Hematopoietic multipotent progenitor cell treated with erythropoietin and hydrocortisone succinate and interleukin-3 and kit ligand, for 17 days (in vitro differentiated cells): Measurements from ENCODE around the gene VSIG8.

Experiments used
- DNase-seq: peaks from one replicate; pipeline ENCODE4 v3.0.0-alpha.2; 2015; ENCODE audit warnings: low spot score

Gene VSIG8

GRCh38 chr1:159856576-159856975 lies 5.9 kb downstream of the VSIG8 start:
- no peak for DNase-seq

- DNase-seq = no peak
Observed at GRCh38 chr1:159855709-159856108, 6.7 kb downstream of the VSIG8 start.

- no peak for DNase-seq
Observed at GRCh38 chr1:159854693-159855192, 7.7 kb downstream of the VSIG8 start.

GRCh38 chr1:159854116-159854692 lies 8.3 kb downstream of the VSIG8 start:
- DNase-seq = no peak

GRCh38 chr1:159853417-159854115 lies 8.9 kb downstream of the VSIG8 start:
- no peak for DNase-seq

GRCh38 chr1:159851407-159851806 lies 11.1 kb downstream of the VSIG8 start:
- no peak for DNase-seq

- no peak for DNase-seq
Observed at GRCh38 chr1:159849626-159850366, 12.7 kb downstream of the VSIG8 start.

- no peak for DNase-seq
Observed at GRCh38 chr1:159848326-159848725, 14.1 kb downstream of the VSIG8 start.

- no peak for DNase-seq
Observed at GRCh38 chr1:159847231-159847630, 15.2 kb downstream of the VSIG8 start.

- no peak for DNase-seq
Observed at GRCh38 chr1:159845751-159846629, 16.5 kb downstream of the VSIG8 start.

- no peak for DNase-seq
Observed at GRCh38 chr1:159843459-159843858, 19.0 kb downstream of the VSIG8 start.

- DNase-seq = no peak
Observed at GRCh38 chr1:159841749-159842148, 20.7 kb downstream of the VSIG8 start.

- no peak for DNase-seq
Observed at GRCh38 chr1:159839116-159839849, 23.2 kb downstream of the VSIG8 start.

GRCh38 chr1:159838715-159839114 lies 23.7 kb downstream of the VSIG8 start:
- DNase-seq = no peak

- no peak for DNase-seq
Observed at GRCh38 chr1:159835862-159836525, 26.5 kb downstream of the VSIG8 start.

- no peak for DNase-seq
Observed at GRCh38 chr1:159835356-159835755, 27.1 kb downstream of the VSIG8 start.

GRCh38 chr1:159832309-159832708 lies 30.1 kb downstream of the VSIG8 start:
- DNase-seq = no peak

GRCh38 chr1:159831412-159832141 lies 30.9 kb downstream of the VSIG8 start:
- DNase-seq = no peak

- no peak for DNase-seq
Observed at GRCh38 chr1:159830722-159831121, 31.7 kb downstream of the VSIG8 start.

- no peak for DNase-seq
Observed at GRCh38 chr1:159829822-159830465, 32.5 kb downstream of the VSIG8 start.
